GM18861 (cell line): ENCODE data around the gene MCM9.
A peak's percentile ranks its signal among the peaks of the same experiment; 100 is the strongest.

ENCODE experiments used
- ATAC-seq: cut with Tn5 transposase; IDR thresholded peaks from one replicate; pipeline ENCODE4 v1.9.1; 2021; ENCODE audit not compliant: unreplicated experiment

The MCM9 gene

GRCh38 chr6:118933855-118934460 is 1.0 kb downstream of the MCM9 start:
- ATAC-seq, result peak; percentile 1

- ATAC-seq, result no peak
Measured at GRCh38 chr6:118932421-118932820, 2.5 kb downstream of the MCM9 start.

- no peak for ATAC-seq
Measured at GRCh38 chr6:118931436-118931835, 3.5 kb downstream of the MCM9 start.

GRCh38 chr6:118930680-118931079 is 4.3 kb downstream of the MCM9 start:
- no peak for ATAC-seq

- ATAC-seq, result no peak
Measured at GRCh38 chr6:118923035-118923434, 11.9 kb downstream of the MCM9 start.

GRCh38 chr6:118921084-118921483 is 13.9 kb downstream of the MCM9 start:
- no peak for ATAC-seq

- ATAC-seq, result no peak
Measured at GRCh38 chr6:118918329-118918725, 16.6 kb downstream of the MCM9 start.

GRCh38 chr6:118917546-118918328 is 17.2 kb downstream of the MCM9 start:
- no peak for ATAC-seq

GRCh38 chr6:118914598-118914997 is 20.4 kb downstream of the MCM9 start:
- ATAC-seq, result no peak

GRCh38 chr6:118913161-118913560 is 21.8 kb downstream of the MCM9 start:
- ATAC-seq, result no peak

GRCh38 chr6:118912646-118913045 is 22.3 kb downstream of the MCM9 start:
- no peak for ATAC-seq

- no peak for ATAC-seq
Measured at GRCh38 chr6:118908441-118908840, 26.5 kb downstream of the MCM9 start.

GRCh38 chr6:118905851-118906250 is 29.1 kb downstream of the MCM9 start:
- ATAC-seq, result no peak

GRCh38 chr6:118905084-118905483 is 29.9 kb downstream of the MCM9 start:
- no peak for ATAC-seq

- no peak for ATAC-seq
Measured at GRCh38 chr6:118903691-118904090, 31.3 kb downstream of the MCM9 start.

- no peak for ATAC-seq
Measured at GRCh38 chr6:118903138-118903537, 31.8 kb downstream of the MCM9 start.

- ATAC-seq, result no peak
Measured at GRCh38 chr6:118902726-118903125, 32.2 kb downstream of the MCM9 start.

GRCh38 chr6:118899948-118900347 is 35.0 kb downstream of the MCM9 start:
- no peak for ATAC-seq

- ATAC-seq, result no peak
Measured at GRCh38 chr6:118897386-118897785, 37.6 kb downstream of the MCM9 start.

- ATAC-seq, result peak; percentile 29
Measured at GRCh38 chr6:118896339-118897136, 38.4 kb downstream of the MCM9 start.

- no peak for ATAC-seq
Measured at GRCh38 chr6:118895859-118896258, 39.1 kb downstream of the MCM9 start.

- no peak for ATAC-seq
Measured at GRCh38 chr6:118895261-118895560, 39.7 kb downstream of the MCM9 start.
